ENCODE data around the gene RPLP1.

RPLP1 gene

DNA sequence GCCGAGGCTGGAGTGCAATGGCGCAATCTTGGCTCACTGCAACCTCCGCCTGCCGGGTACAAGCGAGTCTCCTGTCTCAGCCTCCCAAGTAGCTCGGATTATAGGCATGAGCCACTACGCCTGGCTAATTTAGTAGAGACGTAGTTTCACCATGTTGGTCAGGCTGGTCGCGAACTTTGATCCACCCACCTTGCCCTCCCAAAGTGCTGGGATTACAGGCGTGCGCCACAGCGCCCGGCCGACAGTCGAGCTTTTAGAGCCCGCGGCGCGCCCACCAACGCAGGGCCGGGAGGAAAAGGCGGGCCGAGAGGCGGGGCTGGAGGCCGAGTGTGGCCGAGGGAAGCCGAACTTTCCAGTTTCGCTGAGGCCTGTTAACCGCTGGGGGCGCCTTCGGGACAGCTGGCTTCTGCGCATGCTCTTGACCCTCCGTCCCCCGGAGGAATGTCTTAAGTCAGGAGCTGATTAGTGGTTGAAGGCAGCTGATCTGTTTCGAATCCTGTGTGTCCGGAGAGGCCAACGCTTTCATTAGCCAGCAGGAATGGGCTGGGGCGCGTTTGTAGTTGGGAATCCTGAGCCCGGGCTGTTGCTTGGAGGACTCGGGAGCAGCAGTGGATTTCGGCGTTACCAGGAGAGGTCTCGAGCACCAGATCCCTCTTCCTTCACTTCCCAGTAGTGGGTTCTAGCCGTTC is 10.0 kb downstream of the RPLP1 start:
- Histone ChIP-seq H3K4me2 (ENCODE audit: low read length) (peak overlapping the region; percentile 89), H3K79me2 (ENCODE audit: control insufficient read depth, low read length) (no peaks in the 10 kb centered on the region), H3F3A (ENCODE audit: control insufficient read depth, insufficient read depth) (peaks cover 26% of the 10 kb centered on the region), H3K9me3 (ENCODE audit: control insufficient read depth, insufficient read depth, low read length) (no peaks in the 10 kb centered on the region), H3K27ac (ENCODE audit: low read depth, low read length) (no peak overlapping the region), H3K4me1 (ENCODE audit: control insufficient read depth, low read length) (peaks cover 14% of the 10 kb centered on the region), H3K4me3 (ENCODE audit: low read length) (peak overlapping the region; percentile 80), H3K27me3 (ENCODE audit: control insufficient read depth, low read length) (peaks cover 2% of the 10 kb centered on the region; the same call in 1 of the 2 replicates), H3K9me2 (replicated peaks; ENCODE audit: control insufficient read depth, low read length) (no peaks in the 10 kb centered on the region), H4K20me1 (ENCODE audit: control insufficient read depth, insufficient read depth, low read depth, low read length) (no peaks in the 10 kb centered on the region), H3K36me3 (ENCODE audit: control insufficient read depth, low read length) (no peaks in the 10 kb centered on the region)
- TF ChIP-seq EZH2phosphoT487 (IDR thresholded peaks at IDR 0.05; ENCODE audit: borderline replicate concordance, low read length), result no peak
- TF ChIP-seq, protein P1, sequence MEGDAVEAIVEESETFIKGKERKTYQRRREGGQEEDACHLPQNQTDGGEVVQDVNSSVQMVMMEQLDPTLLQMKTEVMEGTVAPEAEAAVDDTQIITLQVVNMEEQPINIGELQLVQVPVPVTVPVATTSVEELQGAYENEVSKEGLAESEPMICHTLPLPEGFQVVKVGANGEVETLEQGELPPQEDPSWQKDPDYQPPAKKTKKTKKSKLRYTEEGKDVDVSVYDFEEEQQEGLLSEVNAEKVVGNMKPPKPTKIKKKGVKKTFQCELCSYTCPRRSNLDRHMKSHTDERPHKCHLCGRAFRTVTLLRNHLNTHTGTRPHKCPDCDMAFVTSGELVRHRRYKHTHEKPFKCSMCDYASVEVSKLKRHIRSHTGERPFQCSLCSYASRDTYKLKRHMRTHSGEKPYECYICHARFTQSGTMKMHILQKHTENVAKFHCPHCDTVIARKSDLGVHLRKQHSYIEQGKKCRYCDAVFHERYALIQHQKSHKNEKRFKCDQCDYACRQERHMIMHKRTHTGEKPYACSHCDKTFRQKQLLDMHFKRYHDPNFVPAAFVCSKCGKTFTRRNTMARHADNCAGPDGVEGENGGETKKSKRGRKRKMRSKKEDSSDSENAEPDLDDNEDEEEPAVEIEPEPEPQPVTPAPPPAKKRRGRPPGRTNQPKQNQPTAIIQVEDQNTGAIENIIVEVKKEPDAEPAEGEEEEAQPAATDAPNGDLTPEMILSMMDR (IDR thresholded peaks at IDR 0.05; ENCODE audit: low read depth, low read length, poor library complexity, severe bottlenecking), result peak; percentile 82

DNA sequence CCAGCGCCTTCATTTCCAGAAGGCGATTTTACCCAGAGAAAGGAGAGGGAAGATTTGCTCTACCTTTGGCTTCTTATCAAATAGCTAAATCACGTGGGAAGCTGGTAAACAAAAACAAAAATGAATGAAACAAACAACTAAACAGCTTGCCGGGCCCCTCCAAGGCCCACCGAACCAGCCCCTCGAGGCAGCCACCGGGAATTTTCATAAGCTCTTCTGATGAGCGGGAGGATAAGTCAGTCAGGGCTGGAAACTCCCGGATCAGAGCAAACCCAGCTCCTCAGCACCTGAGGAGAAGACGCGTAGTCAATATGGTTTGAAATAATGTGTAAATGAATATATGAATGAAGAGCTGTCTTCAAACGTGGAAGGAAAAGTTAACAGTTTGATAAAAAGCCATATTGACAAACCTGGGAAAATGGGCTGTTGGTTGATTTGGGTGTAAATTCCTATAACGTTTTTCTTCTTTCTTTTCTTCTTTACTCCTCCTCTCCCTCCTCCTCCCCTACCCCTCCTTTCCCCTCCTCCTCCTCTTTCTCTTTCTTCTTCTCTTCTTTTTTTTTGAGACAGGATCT is 10.7 kb downstream of the RPLP1 start:
- H3K4me2 ChIP-seq (ENCODE audit: low read length), result peak overlapping the region; percentile 89
- TF ChIP-seq, protein P1 (IDR thresholded peaks at IDR 0.05; ENCODE audit: low read depth, low read length, poor library complexity, severe bottlenecking), result no peak
- TF ChIP-seq EZH2phosphoT487 (IDR thresholded peaks at IDR 0.05; ENCODE audit: borderline replicate concordance, low read length), result no peak
- no peaks in the 10 kb centered on the region for H3K9me2 ChIP-seq (replicated peaks; ENCODE audit: control insufficient read depth, low read length)
- peaks cover 4% of the 10 kb centered on the region; the same call in 1 of the 2 replicates for H3K27me3 ChIP-seq (ENCODE audit: control insufficient read depth, low read length)
- no peak overlapping the region for H3K27ac ChIP-seq (ENCODE audit: low read depth, low read length)
- H3K4me3 ChIP-seq (ENCODE audit: low read length), result peak overlapping the region; percentile 80
- H4K20me1 ChIP-seq (ENCODE audit: control insufficient read depth, insufficient read depth, low read depth, low read length), result no peaks in the 10 kb centered on the region
- H3F3A ChIP-seq (ENCODE audit: control insufficient read depth, insufficient read depth), result peaks cover 19% of the 10 kb centered on the region
- H3K4me1 ChIP-seq (ENCODE audit: control insufficient read depth, low read length), result peaks cover 14% of the 10 kb centered on the region
- H3K9me3 ChIP-seq (ENCODE audit: control insufficient read depth, insufficient read depth, low read length), result no peaks in the 10 kb centered on the region
- H3K36me3 ChIP-seq (ENCODE audit: control insufficient read depth, low read length), result no peaks in the 10 kb centered on the region
- H3K79me2 ChIP-seq (ENCODE audit: control insufficient read depth, low read length), result no peaks in the 10 kb centered on the region

DNA sequence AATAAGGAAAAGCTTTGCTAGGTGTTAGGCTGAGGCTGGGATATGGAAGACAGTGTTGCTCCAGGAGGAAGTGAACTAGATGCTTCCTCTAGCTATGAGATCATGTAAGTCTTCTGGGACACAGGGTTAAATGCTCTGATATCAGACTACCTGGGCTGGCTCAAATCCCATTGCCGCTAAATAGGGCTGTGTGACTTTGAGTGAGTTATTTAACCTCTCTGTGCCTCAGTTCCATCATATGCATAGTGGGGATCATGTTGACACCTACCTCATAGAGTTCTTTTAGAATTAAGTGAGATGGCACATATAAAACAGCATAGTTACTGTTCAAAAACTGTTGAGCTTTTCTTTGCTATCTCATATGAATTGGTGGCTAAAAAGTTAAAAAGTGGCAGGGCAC is 12.6 kb downstream of the RPLP1 start:
- H3K4me1 ChIP-seq (ENCODE audit: control insufficient read depth, low read length), result peaks cover 14% of the 10 kb centered on the region
- no peaks in the 10 kb centered on the region for H3K79me2 ChIP-seq (ENCODE audit: control insufficient read depth, low read length)
- no peaks in the 10 kb centered on the region for H3K9me3 ChIP-seq (ENCODE audit: control insufficient read depth, insufficient read depth, low read length)
- H4K20me1 ChIP-seq (ENCODE audit: control insufficient read depth, insufficient read depth, low read depth, low read length), result no peaks in the 10 kb centered on the region
- H3K4me2 ChIP-seq (ENCODE audit: low read length), result no peak overlapping the region
- no peaks in the 10 kb centered on the region for H3K9me2 ChIP-seq (replicated peaks; ENCODE audit: control insufficient read depth, low read length)
- peaks cover 7% of the 10 kb centered on the region for H3K27me3 ChIP-seq (ENCODE audit: control insufficient read depth, low read length)
- H3K27ac ChIP-seq (ENCODE audit: low read depth, low read length), result no peak overlapping the region
- TF ChIP-seq EZH2phosphoT487 (IDR thresholded peaks at IDR 0.05; ENCODE audit: borderline replicate concordance, low read length), result no peak
- H3K4me3 ChIP-seq (ENCODE audit: low read length), result no peak overlapping the region
- no peaks in the 10 kb centered on the region for H3K36me3 ChIP-seq (ENCODE audit: control insufficient read depth, low read length)
- H3F3A ChIP-seq (ENCODE audit: control insufficient read depth, insufficient read depth), result peaks cover 4% of the 10 kb centered on the region

DNA sequence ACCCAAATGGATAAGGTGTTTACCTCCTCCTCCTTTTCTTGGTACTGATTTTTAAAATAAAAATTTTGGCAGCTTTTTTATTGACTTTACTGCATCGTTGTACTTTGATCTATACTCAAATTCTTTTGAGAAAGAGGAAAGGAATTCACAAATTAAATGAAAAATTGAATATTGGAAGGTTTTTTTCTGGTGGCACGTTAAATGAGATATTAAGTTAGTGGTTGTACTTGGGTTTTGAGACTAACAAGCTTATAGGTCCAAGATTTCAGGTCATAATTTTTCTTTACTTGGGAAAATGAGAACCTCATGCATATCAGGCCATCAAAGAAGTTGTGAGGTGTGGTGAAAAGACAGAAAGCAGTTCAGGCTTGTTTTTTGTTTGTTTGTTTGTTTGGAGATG is 14.1 kb downstream of the RPLP1 start:
- no peaks in the 10 kb centered on the region for H3K36me3 ChIP-seq (ENCODE audit: control insufficient read depth, low read length)
- H3K9me3 ChIP-seq (ENCODE audit: control insufficient read depth, insufficient read depth, low read length), result no peaks in the 10 kb centered on the region
- no peaks in the 10 kb centered on the region for H3F3A ChIP-seq (ENCODE audit: control insufficient read depth, insufficient read depth)
- H3K4me1 ChIP-seq (ENCODE audit: control insufficient read depth, low read length), result peaks cover 14% of the 10 kb centered on the region
- TF ChIP-seq, protein P1 (IDR thresholded peaks at IDR 0.05; ENCODE audit: low read depth, low read length, poor library complexity, severe bottlenecking), result no peak
- no peak for TF ChIP-seq EZH2phosphoT487 (IDR thresholded peaks at IDR 0.05; ENCODE audit: borderline replicate concordance, low read length)
- H3K9me2 ChIP-seq (replicated peaks; ENCODE audit: control insufficient read depth, low read length), result no peaks in the 10 kb centered on the region
- H3K4me3 ChIP-seq (ENCODE audit: low read length), result no peak overlapping the region
- no peak overlapping the region for H3K4me2 ChIP-seq (ENCODE audit: low read length)
- H3K79me2 ChIP-seq (ENCODE audit: control insufficient read depth, low read length), result no peaks in the 10 kb centered on the region
- H3K27me3 ChIP-seq (ENCODE audit: control insufficient read depth, low read length), result peaks cover 7% of the 10 kb centered on the region
- H3K27ac ChIP-seq (ENCODE audit: low read depth, low read length), result no peak overlapping the region
- H4K20me1 ChIP-seq (ENCODE audit: control insufficient read depth, insufficient read depth, low read depth, low read length), result no peaks in the 10 kb centered on the region

All from DOHH2 (cell line).